ENCODE data around the gene BCL2A1. TPM values are rescaled to one million over a fixed set of nuclear protein-coding genes. Genes with fewer than 3 reads are reported as not detected.
"Not testable (repeated sequence)": the region's sequence is repeated elsewhere in the genome, so short reads cannot be mapped to it uniquely, and the experiment has no call there.

BCL2A1 gene
- total RNA-seq, result 91.8 and 95.0 TPM in 2 replicates

- H3K4me3 Mint-ChIP-seq, result peak within 1 kb of the TSS; percentile 96
- peaks cover 21% of the 10 kb centered on the region for H3K36me3 Mint-ChIP-seq (ENCODE audit: low read depth)
- no peaks in the 10 kb centered on the region for H3K27me3 Mint-ChIP-seq (ENCODE audit: insufficient read depth)
- DNase-seq (ENCODE audit: low spot score), result peak; percentile 64
- H3K4me1 Mint-ChIP-seq (ENCODE audit: low read depth), result peaks cover 54% of the 10 kb centered on the region
- peaks cover 5% of the 10 kb centered on the region for H3K9me3 Mint-ChIP-seq
- peak within 1 kb of the TSS; percentile 96 for H3K27ac Mint-ChIP-seq
- intact Hi-C loops (cut with micrococcal nuclease), result loop anchor here (1.0 to 2.0 kb wide), 8 partner anchors 8 to 1324 kb away; partner anchors contain the start of gene ZFAND6
Measured at GRCh38 chr15:79970624-79971434, at the start of gene BCL2A1. BCL2A1 (minus strand) TSS chr15:79971196; CDS start chr15:79971119, 77 bp downstream.

GRCh38 chr15:80020731-80021130 is 49.7 kb upstream of the BCL2A1 start:
- no peak overlapping the region for H3K4me3 Mint-ChIP-seq
- peak overlapping the region; percentile 29 for H3K27ac Mint-ChIP-seq
- no peak for DNase-seq (ENCODE audit: low spot score)
- peaks cover 22% of the 10 kb centered on the region for H3K4me1 Mint-ChIP-seq (ENCODE audit: low read depth)
- peaks cover 6% of the 10 kb centered on the region for H3K9me3 Mint-ChIP-seq
- intact Hi-C loops (cut with micrococcal nuclease), result no loop called here
- peaks cover 3% of the 10 kb centered on the region for H3K36me3 Mint-ChIP-seq (ENCODE audit: low read depth)
- H3K27me3 Mint-ChIP-seq (ENCODE audit: insufficient read depth), result peaks cover 2% of the 10 kb centered on the region

GRCh38 chr15:80020149-80020548 is 49.2 kb upstream of the BCL2A1 start:
- H3K27me3 Mint-ChIP-seq (ENCODE audit: insufficient read depth); DNase-seq (ENCODE audit: low spot score); H3K4me3 Mint-ChIP-seq; H3K27ac Mint-ChIP-seq; intact Hi-C loops (cut with micrococcal nuclease); H3K36me3 Mint-ChIP-seq (ENCODE audit: low read depth); H3K9me3 Mint-ChIP-seq: not testable (repeated sequence)
- peaks cover 21% of the 10 kb centered on the region for H3K4me1 Mint-ChIP-seq (ENCODE audit: low read depth)

- DNase-seq (ENCODE audit: low spot score), result no peak
- intact Hi-C loops (cut with micrococcal nuclease), result no loop called here
- H3K27ac Mint-ChIP-seq, result no peak overlapping the region
- peaks cover 2% of the 10 kb centered on the region for H3K27me3 Mint-ChIP-seq (ENCODE audit: insufficient read depth)
- H3K36me3 Mint-ChIP-seq (ENCODE audit: low read depth), result peaks cover 3% of the 10 kb centered on the region
- peaks cover 6% of the 10 kb centered on the region for H3K9me3 Mint-ChIP-seq
- no peak overlapping the region for H3K4me3 Mint-ChIP-seq
- H3K4me1 Mint-ChIP-seq (ENCODE audit: low read depth), result peaks cover 21% of the 10 kb centered on the region
Measured at GRCh38 chr15:80019168-80019745, 48.3 kb upstream of the BCL2A1 start.

- H3K9me3 Mint-ChIP-seq; H3K27me3 Mint-ChIP-seq (ENCODE audit: insufficient read depth); H3K4me1 Mint-ChIP-seq (ENCODE audit: low read depth); intact Hi-C loops (cut with micrococcal nuclease); DNase-seq (ENCODE audit: low spot score); H3K36me3 Mint-ChIP-seq (ENCODE audit: low read depth); H3K27ac Mint-ChIP-seq; H3K4me3 Mint-ChIP-seq: not testable (repeated sequence)
Measured at GRCh38 chr15:80017139-80017538, 46.1 kb upstream of the BCL2A1 start.

- intact Hi-C loops (cut with micrococcal nuclease); H3K27me3 Mint-ChIP-seq (ENCODE audit: insufficient read depth); H3K9me3 Mint-ChIP-seq; H3K4me1 Mint-ChIP-seq (ENCODE audit: low read depth); H3K36me3 Mint-ChIP-seq (ENCODE audit: low read depth); H3K27ac Mint-ChIP-seq; DNase-seq (ENCODE audit: low spot score); H3K4me3 Mint-ChIP-seq: not testable (repeated sequence)
Measured at GRCh38 chr15:80016506-80016905, 45.5 kb upstream of the BCL2A1 start.

GRCh38 chr15:80015156-80015555 is 44.2 kb upstream of the BCL2A1 start:
- Mint-ChIP-seq H3K27me3 (ENCODE audit: insufficient read depth) (no peaks in the 10 kb centered on the region), H3K36me3 (ENCODE audit: low read depth) (no peaks in the 10 kb centered on the region), H3K9me3 (no peaks in the 10 kb centered on the region), H3K4me1 (ENCODE audit: low read depth) (no peaks in the 10 kb centered on the region), H3K4me3 (no peak overlapping the region), H3K27ac (no peak overlapping the region)
- intact Hi-C loops (cut with micrococcal nuclease), result no loop called here
- DNase-seq (ENCODE audit: low spot score), result no peak

- H3K9me3 Mint-ChIP-seq; H3K4me1 Mint-ChIP-seq (ENCODE audit: low read depth); H3K36me3 Mint-ChIP-seq (ENCODE audit: low read depth); H3K27ac Mint-ChIP-seq; H3K4me3 Mint-ChIP-seq; DNase-seq (ENCODE audit: low spot score); H3K27me3 Mint-ChIP-seq (ENCODE audit: insufficient read depth): not testable (repeated sequence)
- intact Hi-C loops (cut with micrococcal nuclease), result loop anchor here (5.0 kb wide), 1 partner anchor 48 kb away; no protein-coding TSS in a partner anchor
Measured at GRCh38 chr15:80014186-80014585, 43.2 kb upstream of the BCL2A1 start.

GRCh38 chr15:80012060-80012726 is 41.2 kb upstream of the BCL2A1 start:
- intact Hi-C loops (cut with micrococcal nuclease), result loop anchor here (5.0 kb wide), 1 partner anchor 50 kb away; no protein-coding TSS in a partner anchor
- Mint-ChIP-seq H3K36me3 (ENCODE audit: low read depth) (no peaks in the 10 kb centered on the region), H3K27ac (no peak overlapping the region)

GRCh38 chr15:80011596-80011995 is 40.6 kb upstream of the BCL2A1 start:
- DNase-seq (ENCODE audit: low spot score), result no peak
- intact Hi-C loops (cut with micrococcal nuclease), result loop anchor here (5.0 kb wide), 1 partner anchor 51 kb away; no protein-coding TSS in a partner anchor
- Mint-ChIP-seq H3K4me3 (no peak overlapping the region), H3K9me3 (no peaks in the 10 kb centered on the region), H3K4me1 (ENCODE audit: low read depth) (no peaks in the 10 kb centered on the region), H3K27me3 (ENCODE audit: insufficient read depth) (no peaks in the 10 kb centered on the region), H3K36me3 (ENCODE audit: low read depth) (no peaks in the 10 kb centered on the region), H3K27ac (no peak overlapping the region)

More at GRCh38 chr15:80012060-80012726, 41.2 kb upstream of the BCL2A1 start:
- no peak overlapping the region for H3K4me3 Mint-ChIP-seq
- no peaks in the 10 kb centered on the region for H3K9me3 Mint-ChIP-seq
- H3K27me3 Mint-ChIP-seq (ENCODE audit: insufficient read depth), result no peaks in the 10 kb centered on the region
- DNase-seq (ENCODE audit: low spot score), result no peak
- no peaks in the 10 kb centered on the region for H3K4me1 Mint-ChIP-seq (ENCODE audit: low read depth)

- H3K27ac Mint-ChIP-seq; H3K4me1 Mint-ChIP-seq (ENCODE audit: low read depth); H3K36me3 Mint-ChIP-seq (ENCODE audit: low read depth); DNase-seq (ENCODE audit: low spot score); H3K9me3 Mint-ChIP-seq; H3K4me3 Mint-ChIP-seq; H3K27me3 Mint-ChIP-seq (ENCODE audit: insufficient read depth): not testable (repeated sequence)
- intact Hi-C loops (cut with micrococcal nuclease), result loop anchor here (5.0 kb wide), 1 partner anchor 51 kb away; no protein-coding TSS in a partner anchor
Measured at GRCh38 chr15:80011041-80011523, 40.1 kb upstream of the BCL2A1 start.

- no peak overlapping the region for H3K4me3 Mint-ChIP-seq
- H3K27me3 Mint-ChIP-seq (ENCODE audit: insufficient read depth), result no peaks in the 10 kb centered on the region
- no peaks in the 10 kb centered on the region for H3K9me3 Mint-ChIP-seq
- no peak for DNase-seq (ENCODE audit: low spot score)
- no peaks in the 10 kb centered on the region for H3K4me1 Mint-ChIP-seq (ENCODE audit: low read depth)
- no peak overlapping the region for H3K27ac Mint-ChIP-seq
- no peaks in the 10 kb centered on the region for H3K36me3 Mint-ChIP-seq (ENCODE audit: low read depth)
- intact Hi-C loops (cut with micrococcal nuclease), result loop anchor here (5.0 kb wide), 1 partner anchor 52 kb away; no protein-coding TSS in a partner anchor
Measured at GRCh38 chr15:80010131-80010673, 39.2 kb upstream of the BCL2A1 start.
